ENCODE results near the gene HTRA2. TPM values are rescaled to one million over a fixed set of nuclear protein-coding genes. Genes with fewer than 3 reads are reported as not detected.

HTRA2 gene
- total RNA-seq, 4 donors from 2014 or later: 8.6 to 29.6 (median 21.0) TPM

- H3K36me3 ChIP-seq: peaks cover 0 to 12% (median 2%) of the 10 kb centered on the region in 4 donors
- peaks cover 14 to 28% (median 19%) of the 10 kb centered on the region in 4 donors for H3K4me1 ChIP-seq
- no peak for DNase-seq
- no peaks in the 10 kb centered on the region for H3K9me3 ChIP-seq
- intact Hi-C loops (cut with DNase I; ENCODE audit: low total_unique reads) (no loop called here), in situ Hi-C loops (cut with MboI; ENCODE audit: low pct_ligation_motif_present in 1 of 4, low pct_unique_long_range_greater_than_20kb in 1 of 4, low sequenced_read_pairs in 3 of 4) (no loop called here)
- no peak for TF ChIP-seq POLR2A (IDR thresholded peaks at IDR 0.05)
- TF ChIP-seq CTCF (IDR thresholded peaks at IDR 0.05): peak in 4 of 5 experiments; percentile 13 to 35 (median 20)
- TF ChIP-seq EP300 (IDR thresholded peaks at IDR 0.05; ENCODE audit: low read depth): no peak
- no peaks in the 10 kb centered on the region for H3K27me3 ChIP-seq
- H3K4me3 ChIP-seq: no peak overlapping the region
- no peak overlapping the region for H3K27ac ChIP-seq
Observed at GRCh38 chr2:74532222-74532621, 2.5 kb downstream of the HTRA2 start.

DNA sequence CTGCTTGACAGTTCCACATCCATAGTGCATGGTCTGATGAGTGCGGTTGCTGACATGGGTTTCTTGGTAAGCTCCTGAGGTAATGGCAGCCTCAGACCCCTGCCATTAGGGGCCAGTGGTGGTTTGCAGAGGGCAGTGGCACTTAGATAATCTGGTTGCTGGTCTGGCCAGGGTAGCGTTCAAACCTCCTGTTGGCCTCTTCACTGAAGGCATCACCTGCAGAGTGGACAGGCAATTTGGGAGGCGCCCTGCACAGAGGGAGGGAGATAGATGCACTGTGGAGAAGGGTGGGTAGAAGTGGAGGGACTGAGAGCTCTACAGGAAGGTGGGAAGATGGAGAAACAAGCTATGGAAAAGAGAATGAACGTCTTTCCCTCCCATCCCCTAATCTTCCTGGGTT is 3.7 kb downstream of the HTRA2 start:
- TF ChIP-seq POLR2A (IDR thresholded peaks at IDR 0.05) (no peak), POLR2AphosphoS5 (IDR thresholded peaks at IDR 0.05) (no peak), EP300 (IDR thresholded peaks at IDR 0.05; ENCODE audit: low read depth) (no peak), CTCF (IDR thresholded peaks at IDR 0.05) (no peak)

GRCh38 chr2:74534411-74534810 is 4.7 kb downstream of the HTRA2 start:
- DNase-seq: no peak
- intact Hi-C loops (cut with DNase I; ENCODE audit: low total_unique reads): no loop called here
- Histone ChIP-seq H3K27ac (no peak overlapping the region), H3K36me3 (peaks cover 0 to 4% (median 0%) of the 10 kb centered on the region in 4 donors), H3K27me3 (no peaks in the 10 kb centered on the region), H3K4me3 (no peak overlapping the region), H3K9me3 (no peaks in the 10 kb centered on the region), H3K4me1 (peaks cover 5 to 16% (median 8%) of the 10 kb centered on the region in 4 donors)
- in situ Hi-C loops (cut with MboI; ENCODE audit: low pct_ligation_motif_present in 1 of 4, low pct_unique_long_range_greater_than_20kb in 1 of 4, low sequenced_read_pairs in 3 of 4): no loop called here
- WGBS, 2 donors (ENCODE audit: low coverage in 1 of 2): 79 to 85% methylated on average over 3 to 12 of the region's 12 CpGs
- TF ChIP-seq CTCF (IDR thresholded peaks at IDR 0.05) (no peak), POLR2AphosphoS5 (IDR thresholded peaks at IDR 0.05) (no peak), EP300 (IDR thresholded peaks at IDR 0.05; ENCODE audit: low read depth) (no peak), POLR2A (IDR thresholded peaks at IDR 0.05) (no peak)

More for the DNA sequence above, 3.7 kb downstream of the HTRA2 start:
- intact Hi-C loops (cut with DNase I; ENCODE audit: low total_unique reads) (no loop called here), in situ Hi-C loops (cut with MboI; ENCODE audit: low pct_ligation_motif_present in 1 of 4, low pct_unique_long_range_greater_than_20kb in 1 of 4, low sequenced_read_pairs in 3 of 4) (no loop called here)
- no peak for DNase-seq
- peaks cover 10 to 21% (median 14%) of the 10 kb centered on the region in 4 donors for H3K4me1 ChIP-seq
- no peaks in the 10 kb centered on the region for H3K27me3 ChIP-seq
- H3K4me3 ChIP-seq: no peak overlapping the region
- no peaks in the 10 kb centered on the region for H3K9me3 ChIP-seq
- H3K36me3 ChIP-seq: peaks cover 0 to 4% (median 0%) of the 10 kb centered on the region in 4 donors
- no peak overlapping the region for H3K27ac ChIP-seq
- 85 to 86% methylated on average over 2 to 4 of the region's 4 CpGs for WGBS, 2 donors (ENCODE audit: low coverage in 1 of 2)

DNA sequence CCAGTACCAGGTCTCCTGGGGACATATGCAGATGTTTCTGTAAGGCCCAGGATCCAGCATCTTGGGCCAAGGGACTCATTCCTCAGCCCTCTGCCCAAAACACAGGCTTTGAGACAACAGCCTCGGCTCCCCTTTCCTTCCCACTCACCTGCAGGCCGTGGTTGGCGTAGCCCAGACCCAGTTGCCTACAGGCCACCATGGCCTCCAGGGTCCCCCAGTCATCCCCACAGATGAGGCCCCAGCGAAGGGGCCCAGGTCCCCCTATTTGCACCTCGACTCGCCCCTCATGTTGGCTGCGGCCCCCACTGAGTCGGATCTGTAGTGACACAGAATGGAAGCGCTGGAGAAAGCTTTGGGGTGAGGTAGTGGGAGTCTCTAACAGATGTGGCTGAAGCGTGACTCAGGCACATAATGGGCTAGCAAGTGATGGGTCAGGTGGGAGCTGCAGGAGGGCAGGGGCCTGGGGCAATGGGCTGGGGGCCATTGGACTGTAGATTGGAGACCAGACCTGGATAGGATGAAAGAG is 5.8 kb downstream of the HTRA2 start:
- H3K27me3 ChIP-seq: no peaks in the 10 kb centered on the region
- DNase-seq: no peak
- H3K4me1 ChIP-seq: peaks cover 5 to 16% (median 8%) of the 10 kb centered on the region in 4 donors
- in situ Hi-C loops (cut with MboI; ENCODE audit: low pct_ligation_motif_present in 1 of 4, low pct_unique_long_range_greater_than_20kb in 1 of 4, low sequenced_read_pairs in 3 of 4) (no loop called here), intact Hi-C loops (cut with DNase I; ENCODE audit: low total_unique reads) (no loop called here)
- 87 to 100% methylated on average over 1 to 10 of the region's 10 CpGs for WGBS, 2 donors (ENCODE audit: low coverage in 1 of 2)
- H3K9me3 ChIP-seq: no peaks in the 10 kb centered on the region
- no peak overlapping the region for H3K4me3 ChIP-seq
- H3K36me3 ChIP-seq: peaks cover 0 to 4% (median 0%) of the 10 kb centered on the region in 4 donors
- no peak for TF ChIP-seq EP300 (IDR thresholded peaks at IDR 0.05; ENCODE audit: low read depth)
- no peak for TF ChIP-seq POLR2A (IDR thresholded peaks at IDR 0.05)
- TF ChIP-seq POLR2AphosphoS5 (IDR thresholded peaks at IDR 0.05): no peak
- TF ChIP-seq CTCF (IDR thresholded peaks at IDR 0.05): no peak
- no peak overlapping the region for H3K27ac ChIP-seq

Data from transverse colon (tissue), 4 donors.